Lower leg skin (tissue), 3 donors: ENCODE results near the gene GTPBP4.

Experiments
- POLR2A ChIP-seq, 2 donors: fragments of 450-650 bp; IDR thresholded peaks; one replicate each; pipeline ENCODE4 v1.6.1; 2016 to 2017; ENCODE audit warnings: antibody characterized with exemption in 2 of 2, mild to moderate bottlenecking in 1 of 2, moderate library complexity in 1 of 2
- TF ChIP-seq, protein P1 (sequence below), 3 donors: fragments of 450-650 bp; IDR thresholded peaks; one replicate each; pipeline ENCODE4 v1.5.1; 2016; ENCODE audit warnings: antibody characterized with exemption in 3 of 3, mild to moderate bottlenecking in 3 of 3, moderate library complexity in 2 of 3

DNA sequence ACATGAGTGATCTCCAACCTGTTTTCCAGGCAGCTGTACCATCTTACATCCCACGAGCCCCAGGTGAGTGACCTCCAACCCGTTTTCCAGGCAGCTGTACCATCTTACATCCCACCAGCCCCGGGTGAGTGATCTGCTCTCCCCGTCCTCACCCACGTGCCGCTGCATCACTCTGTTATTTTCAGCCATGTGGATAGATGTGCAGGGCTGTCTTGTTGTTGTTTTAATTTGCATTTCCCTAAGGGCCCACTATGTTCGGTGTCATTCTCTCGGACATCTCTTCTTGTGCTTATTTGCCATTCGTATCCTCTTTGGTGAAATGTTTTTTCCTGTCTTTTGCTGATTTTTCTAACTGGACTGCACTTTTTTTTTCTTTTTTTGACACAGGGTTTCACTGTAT is 38.8 kb upstream of the GTPBP4 start:
- TF ChIP-seq, protein P1, sequence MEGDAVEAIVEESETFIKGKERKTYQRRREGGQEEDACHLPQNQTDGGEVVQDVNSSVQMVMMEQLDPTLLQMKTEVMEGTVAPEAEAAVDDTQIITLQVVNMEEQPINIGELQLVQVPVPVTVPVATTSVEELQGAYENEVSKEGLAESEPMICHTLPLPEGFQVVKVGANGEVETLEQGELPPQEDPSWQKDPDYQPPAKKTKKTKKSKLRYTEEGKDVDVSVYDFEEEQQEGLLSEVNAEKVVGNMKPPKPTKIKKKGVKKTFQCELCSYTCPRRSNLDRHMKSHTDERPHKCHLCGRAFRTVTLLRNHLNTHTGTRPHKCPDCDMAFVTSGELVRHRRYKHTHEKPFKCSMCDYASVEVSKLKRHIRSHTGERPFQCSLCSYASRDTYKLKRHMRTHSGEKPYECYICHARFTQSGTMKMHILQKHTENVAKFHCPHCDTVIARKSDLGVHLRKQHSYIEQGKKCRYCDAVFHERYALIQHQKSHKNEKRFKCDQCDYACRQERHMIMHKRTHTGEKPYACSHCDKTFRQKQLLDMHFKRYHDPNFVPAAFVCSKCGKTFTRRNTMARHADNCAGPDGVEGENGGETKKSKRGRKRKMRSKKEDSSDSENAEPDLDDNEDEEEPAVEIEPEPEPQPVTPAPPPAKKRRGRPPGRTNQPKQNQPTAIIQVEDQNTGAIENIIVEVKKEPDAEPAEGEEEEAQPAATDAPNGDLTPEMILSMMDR (IDR thresholded peaks at IDR 0.05): no peak
- TF ChIP-seq POLR2A (IDR thresholded peaks at IDR 0.05): no peak
